Fibroblast of the aortic adventitia (primary cell): ENCODE data around the gene CSTPP1. TPM values are rescaled to one million over a fixed set of nuclear protein-coding genes. Genes with fewer than 3 reads are reported as not detected.

Source experiments
- DNase-seq: peaks from one replicate; pipeline ENCODE4 v3.0.0-alpha.2; 2010; ENCODE audit warnings: low read depth
- H3K4me3 ChIP-seq: 2 replicates; pipeline ENCODE4 v1.5.1; 2011; ENCODE audit warnings: low read depth, mild to moderate bottlenecking, control low read depth, low read length, moderate library complexity
- CTCF ChIP-seq: IDR thresholded peaks from 2 replicates; pipeline ENCODE4 v1.5.1; 2011; ENCODE audit warnings: mild to moderate bottlenecking, low read length, control low read depth, inconsistent platforms; ENCODE audit not compliant: insufficient read depth
- total RNA-seq: library from RNA; depleted of rRNA; stranded (reverse); fragments of >200 nt; gene quantifications from 2 replicates; pipeline ENCODE4 v1.2.3, GENCODE V29; 2012; ENCODE audit warnings: low replicate concordance

CSTPP1 gene
- total RNA-seq, 1 donor, result 34.9 TPM

- TF ChIP-seq CTCF, result no peak
- no peak overlapping the region for H3K4me3 ChIP-seq
- no peak for DNase-seq
These were observed 30.2 kb downstream of the CSTPP1 start for GRCh38 chr11:46966773-46967172.

GRCh38 chr11:46967962-46968361, 31.4 kb downstream of the CSTPP1 start:
- no peak for DNase-seq
- no peak for TF ChIP-seq CTCF
- H3K4me3 ChIP-seq, result no peak overlapping the region

- H3K4me3 ChIP-seq, result no peak overlapping the region
- no peak for TF ChIP-seq CTCF
- no peak for DNase-seq
These were observed 32.8 kb downstream of the CSTPP1 start for GRCh38 chr11:46969379-46969778.

GRCh38 chr11:46970913-46971625, 34.5 kb downstream of the CSTPP1 start:
- no peak overlapping the region for H3K4me3 ChIP-seq
- TF ChIP-seq CTCF, result no peak
- no peak for DNase-seq

- TF ChIP-seq CTCF, result no peak
- DNase-seq, result no peak
- H3K4me3 ChIP-seq, result no peak overlapping the region
These were observed 35.8 kb downstream of the CSTPP1 start for GRCh38 chr11:46972343-46972742.

- no peak for DNase-seq
- no peak overlapping the region for H3K4me3 ChIP-seq
- TF ChIP-seq CTCF, result no peak
These were observed 36.3 kb downstream of the CSTPP1 start for GRCh38 chr11:46972821-46973220.
